Measurements from ENCODE around the gene SELENOP.

SELENOP gene

GRCh38 chr5:42787073-42787472 is 24.6 kb downstream of the SELENOP start:
- TF ChIP-seq ZFX (IDR thresholded peaks at IDR 0.05): no peak
- no peak for TF ChIP-seq CTCF (conservative IDR thresholded peaks at IDR 0.05)
- H3K27ac ChIP-seq: no peak overlapping the region

- no peak for TF ChIP-seq CTCF (conservative IDR thresholded peaks at IDR 0.05)
- TF ChIP-seq ZFX (IDR thresholded peaks at IDR 0.05): no peak
- no peak overlapping the region for H3K27ac ChIP-seq
These were observed 25.9 kb downstream of the SELENOP start for GRCh38 chr5:42785756-42786155.

- TF ChIP-seq CTCF (conservative IDR thresholded peaks at IDR 0.05) (no peak), ZFX (IDR thresholded peaks at IDR 0.05) (no peak)
- no peak overlapping the region for H3K27ac ChIP-seq
These were observed 27.6 kb downstream of the SELENOP start for GRCh38 chr5:42784132-42784531.

- TF ChIP-seq ZFX (IDR thresholded peaks at IDR 0.05) (no peak), CTCF (conservative IDR thresholded peaks at IDR 0.05) (no peak)
- no peak overlapping the region for H3K27ac ChIP-seq
These were observed 30.1 kb downstream of the SELENOP start for GRCh38 chr5:42781584-42781983.

- TF ChIP-seq CTCF (conservative IDR thresholded peaks at IDR 0.05) (no peak), ZFX (IDR thresholded peaks at IDR 0.05) (no peak)
- no peak overlapping the region for H3K27ac ChIP-seq
These were observed 32.6 kb downstream of the SELENOP start for GRCh38 chr5:42779083-42779482.

- TF ChIP-seq CTCF (conservative IDR thresholded peaks at IDR 0.05) (no peak), ZFX (IDR thresholded peaks at IDR 0.05) (no peak)
- peak overlapping the region; percentile 42 for H3K27ac ChIP-seq
These were observed 39.3 kb downstream of the SELENOP start for GRCh38 chr5:42772265-42772993.

- H3K27ac ChIP-seq: no peak overlapping the region
- TF ChIP-seq ZFX (IDR thresholded peaks at IDR 0.05) (no peak), CTCF (conservative IDR thresholded peaks at IDR 0.05) (no peak)
These were observed 41.7 kb downstream of the SELENOP start for GRCh38 chr5:42770003-42770402.
